NOMO-1 (cell line): Measurements from ENCODE around the gene CORO2B.

ENCODE experiments used
- DNase-seq, 2 experiments: peaks; one replicate each; lab custom pipeline; 2025; ENCODE audit not compliant: unreplicated experiment in 2 of 2; lab: John Stamatoyannopoulos, UW

Gene CORO2B

DNA sequence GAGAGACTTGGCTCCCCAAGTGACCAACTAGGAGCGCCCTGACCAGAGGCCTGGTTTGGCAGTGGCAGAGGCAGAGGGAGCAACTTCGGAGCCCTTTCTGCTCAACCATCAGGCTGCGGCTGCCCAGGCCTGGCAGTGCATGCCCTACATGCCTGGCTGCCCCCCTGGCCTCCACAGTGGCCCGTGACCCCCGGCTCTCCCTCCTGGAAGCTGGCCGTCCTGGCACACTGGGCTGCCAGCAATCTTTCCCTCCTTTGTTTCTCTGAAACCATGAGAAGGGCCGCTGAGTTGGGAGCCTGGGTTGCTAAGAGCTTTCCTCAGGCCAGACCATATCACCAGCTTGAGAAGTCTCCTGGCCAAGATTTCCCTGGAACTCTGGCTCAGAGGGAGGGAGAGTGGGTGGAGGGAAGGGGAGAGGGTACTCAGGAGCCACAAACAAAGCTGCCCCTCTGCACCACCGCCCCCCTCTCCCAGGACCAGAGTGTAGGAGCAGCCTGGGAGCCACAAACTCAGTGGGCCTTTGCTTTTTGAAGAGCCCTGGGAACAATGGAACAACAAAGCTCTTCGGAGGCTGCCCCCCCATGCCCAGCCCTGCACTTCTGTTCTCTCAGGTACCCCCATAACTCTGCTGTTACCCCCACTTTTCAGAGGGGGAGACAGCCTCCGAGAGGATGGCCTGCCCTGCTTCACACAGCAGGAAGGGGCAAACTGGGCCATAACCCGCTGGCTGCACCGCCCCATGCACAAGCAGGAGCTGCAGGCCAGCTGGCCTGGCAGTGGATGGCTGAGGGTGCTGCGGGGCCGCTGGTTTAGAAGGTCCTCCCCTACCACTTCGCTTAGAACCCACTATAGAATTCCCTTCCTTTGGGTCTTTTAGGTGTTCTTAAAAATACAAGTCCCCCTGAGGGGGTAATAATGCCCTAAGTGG is 11.3 kb downstream of the CORO2B start:
- DNase-seq = no peak

DNA sequence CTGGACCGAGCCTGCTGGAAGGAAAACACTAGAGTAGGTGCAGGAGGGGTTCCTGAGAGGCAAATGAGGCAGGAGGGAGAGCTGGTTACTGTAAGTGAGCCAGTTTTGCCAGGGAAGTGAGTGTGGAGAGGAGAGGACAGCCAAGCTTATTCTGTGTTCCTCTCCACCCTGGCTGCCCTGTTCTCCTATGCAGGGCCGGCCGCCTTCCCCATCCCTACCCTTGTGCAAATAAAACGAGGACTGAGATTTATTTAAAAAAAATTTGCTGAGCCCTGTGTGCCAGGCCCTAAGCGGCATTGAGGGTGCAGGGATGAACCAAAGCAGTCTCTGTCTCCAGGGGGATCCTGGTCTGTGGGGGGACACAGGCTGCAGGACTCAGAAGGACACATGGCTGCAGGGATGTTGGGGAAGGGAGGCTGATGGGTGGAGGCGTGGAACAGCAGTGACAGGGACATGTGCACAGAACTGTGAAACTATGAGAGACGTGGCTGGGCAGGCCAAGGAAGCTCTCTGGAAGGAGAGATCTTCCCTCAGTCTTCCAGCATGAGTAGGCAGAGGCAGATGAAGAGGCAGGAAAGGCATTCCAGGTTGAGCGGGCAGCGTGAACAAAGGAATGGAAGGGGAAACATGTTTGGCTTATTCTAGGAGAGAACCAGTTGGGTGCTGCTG is 12.1 kb downstream of the CORO2B start:
- no peak for DNase-seq

DNA sequence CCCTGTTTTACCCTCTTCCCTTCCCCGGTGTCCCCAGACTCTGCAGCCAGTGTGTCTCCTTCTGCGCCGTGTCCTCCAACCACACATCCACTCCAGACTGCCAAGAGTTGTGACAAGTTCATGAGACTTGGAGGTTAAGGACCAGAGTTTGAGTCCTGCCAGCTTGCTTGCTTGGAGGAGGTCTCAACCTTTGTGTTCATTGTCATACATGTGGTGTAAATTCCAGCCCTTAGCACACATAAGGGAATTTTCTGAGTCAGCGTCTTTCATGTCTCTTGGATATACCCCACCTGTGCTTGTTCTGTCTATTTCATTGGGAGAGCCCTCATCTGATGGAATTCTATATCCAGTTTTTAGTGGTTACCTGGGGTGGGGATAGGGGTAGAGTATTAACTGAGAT is 13.3 kb downstream of the CORO2B start:
- DNase-seq = no peak

DNA sequence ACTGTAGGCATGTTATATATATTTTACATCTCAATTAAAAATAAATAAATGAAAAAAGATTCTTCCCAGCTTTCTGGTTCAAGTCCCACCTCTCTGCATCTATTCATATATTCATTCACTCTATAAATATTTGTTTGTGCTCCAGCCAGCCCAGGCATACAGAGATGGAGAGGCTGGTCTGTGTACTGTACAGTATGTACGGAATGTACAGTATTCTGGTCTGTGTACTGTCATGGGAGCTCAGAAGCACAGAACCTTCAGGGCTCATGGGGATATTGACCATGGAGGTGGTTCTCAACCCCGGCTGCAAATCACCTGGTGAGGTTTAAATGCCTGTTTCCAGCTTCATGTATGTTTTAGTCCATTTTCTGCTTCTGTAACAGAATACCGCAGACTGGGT is 13.8 kb downstream of the CORO2B start:
- no peak for DNase-seq

DNA sequence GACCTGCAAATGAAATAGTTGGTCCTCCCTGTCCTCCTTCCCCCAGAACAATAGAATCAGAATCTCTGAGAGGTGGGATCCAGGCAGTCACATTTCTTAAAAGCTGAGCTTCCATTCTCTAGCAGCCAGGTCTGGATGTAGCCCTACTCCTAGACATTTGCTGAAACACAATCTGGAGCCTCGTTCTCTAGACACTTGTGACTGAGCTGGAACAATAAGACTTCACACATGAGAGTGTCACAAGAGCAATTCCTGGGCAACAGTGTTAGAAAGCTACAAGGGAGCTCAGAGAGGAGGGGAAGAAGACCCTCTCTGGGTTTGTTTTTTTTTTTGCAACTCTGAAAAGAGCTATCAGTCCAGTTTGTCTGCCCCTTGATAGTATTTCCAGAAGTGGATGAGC is 14.5 kb downstream of the CORO2B start:
- no peak for DNase-seq

DNA sequence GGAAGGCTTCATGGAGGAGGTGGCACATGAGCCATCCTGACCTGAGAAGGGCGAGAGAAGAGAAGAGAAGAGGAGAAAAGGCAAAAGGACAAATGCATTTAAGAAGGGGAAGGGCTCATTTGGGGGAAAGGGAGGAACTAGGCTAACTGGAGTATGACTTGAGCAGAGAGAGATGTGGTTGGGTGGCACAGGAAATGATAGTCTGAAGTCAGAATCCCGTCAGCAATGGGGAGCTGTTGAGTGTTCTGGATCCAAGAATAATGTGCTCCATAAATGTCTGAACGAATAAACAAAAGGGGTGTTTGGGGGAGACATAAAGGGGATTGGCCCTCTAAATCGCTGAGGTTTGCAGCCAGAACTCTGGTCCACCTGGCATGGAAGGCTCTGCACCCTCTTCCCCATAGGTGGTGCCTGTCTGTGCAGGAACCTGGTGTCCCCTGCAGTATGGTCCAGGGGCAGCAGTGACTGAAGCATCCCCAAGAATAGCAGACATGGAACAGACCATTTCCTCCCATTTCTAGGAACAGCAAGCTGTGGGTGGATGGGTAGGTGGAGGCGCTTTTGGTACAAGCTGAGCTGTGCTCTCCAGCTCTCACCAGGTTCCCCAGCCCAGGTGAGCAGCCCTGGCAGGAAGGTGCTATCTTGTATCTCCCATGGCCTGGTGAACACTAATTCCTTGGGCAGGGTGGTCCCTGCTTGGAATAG is 15.2 kb downstream of the CORO2B start:
- no peak for DNase-seq

DNA sequence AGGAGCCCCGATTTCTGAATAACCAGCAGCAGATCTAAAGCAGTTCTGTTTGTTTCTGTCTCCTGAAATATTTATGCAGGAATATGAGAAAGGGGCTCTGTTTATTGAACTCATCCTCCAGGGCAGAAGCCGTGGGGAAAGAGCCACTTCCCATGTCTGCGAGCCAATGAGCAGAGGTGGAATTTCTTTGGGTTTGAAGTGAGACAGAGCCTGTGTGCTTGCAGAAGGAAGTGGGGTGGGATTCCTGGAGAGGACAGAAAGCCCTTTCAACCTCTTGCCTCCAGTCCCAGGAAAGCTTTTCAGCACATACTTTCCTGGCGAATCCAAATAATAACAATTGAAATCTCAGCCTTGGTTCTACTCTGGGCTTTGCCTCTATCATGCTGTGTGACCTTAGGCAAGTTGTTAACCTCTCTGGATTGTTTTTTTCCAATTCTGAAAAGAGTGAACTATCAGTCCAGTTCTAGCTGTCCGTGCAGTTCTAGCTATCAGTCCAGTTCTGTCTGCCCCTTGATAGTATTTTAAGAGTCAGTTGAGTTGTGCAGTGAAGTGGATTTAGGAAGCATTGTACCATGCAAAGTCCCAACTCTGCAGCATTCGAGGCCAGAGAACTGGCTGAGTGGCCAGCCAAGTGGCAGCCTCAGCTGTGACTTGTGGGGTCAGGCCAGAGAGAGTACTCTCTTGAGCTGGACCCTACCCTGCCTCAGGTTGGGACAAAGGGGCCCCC is 15.9 kb downstream of the CORO2B start:
- DNase-seq = no peak

DNA sequence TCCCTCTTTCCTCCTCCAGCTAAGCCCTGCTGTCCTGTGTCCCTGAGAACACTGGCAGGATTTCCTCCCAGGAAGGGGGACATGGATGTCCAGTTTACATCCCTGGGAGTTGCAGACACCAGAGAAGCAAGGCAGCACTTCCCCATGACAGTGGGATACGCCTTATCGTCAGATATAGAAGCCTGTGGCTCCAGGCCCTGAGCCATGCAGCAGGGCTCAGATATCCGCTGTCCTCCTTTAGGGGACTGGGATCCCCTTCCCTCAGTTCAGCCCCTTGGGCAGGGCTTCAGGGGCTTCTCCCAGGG is 16.4 kb downstream of the CORO2B start:
- no peak for DNase-seq

DNA sequence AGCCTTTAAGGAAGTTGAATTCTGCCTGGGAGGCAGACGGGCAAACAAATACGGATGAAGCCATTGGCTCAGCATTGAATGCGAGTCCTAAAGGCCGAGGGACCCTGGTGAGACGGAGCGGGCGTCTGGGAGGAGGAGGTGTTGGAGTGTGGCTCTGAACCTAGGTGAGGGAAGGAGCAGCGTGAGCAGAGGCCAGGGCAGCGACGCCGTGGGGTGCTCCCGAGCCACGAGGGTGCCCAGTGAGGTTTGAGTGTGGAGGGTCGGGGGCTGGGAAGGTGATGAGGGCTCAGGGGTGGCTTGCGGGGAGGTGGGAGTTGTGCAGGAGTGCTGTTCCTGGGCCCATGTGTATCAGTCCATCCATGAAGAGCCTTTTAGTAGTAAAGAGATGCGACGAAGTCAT is 17.0 kb downstream of the CORO2B start:
- DNase-seq = no peak

DNA sequence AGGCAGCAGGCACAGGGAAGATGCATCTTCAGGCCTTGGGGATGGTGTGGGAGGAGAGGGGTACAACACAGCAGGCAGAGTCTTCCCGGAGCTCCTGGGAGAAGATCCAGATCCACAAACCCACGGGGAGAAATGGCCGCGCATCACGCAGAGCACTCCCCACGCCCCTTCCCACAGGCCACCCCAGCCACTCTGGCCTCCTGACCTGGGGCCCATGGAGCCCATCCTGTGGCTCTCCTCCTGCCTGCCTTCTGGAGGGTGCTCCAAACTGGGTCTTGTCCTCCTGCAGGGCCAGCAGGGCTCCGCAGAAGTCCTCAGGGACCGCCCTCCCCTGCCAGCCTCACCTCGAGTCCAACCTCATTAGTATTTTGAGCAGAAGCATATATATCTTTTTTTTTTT is 17.9 kb downstream of the CORO2B start:
- no peak for DNase-seq

DNA sequence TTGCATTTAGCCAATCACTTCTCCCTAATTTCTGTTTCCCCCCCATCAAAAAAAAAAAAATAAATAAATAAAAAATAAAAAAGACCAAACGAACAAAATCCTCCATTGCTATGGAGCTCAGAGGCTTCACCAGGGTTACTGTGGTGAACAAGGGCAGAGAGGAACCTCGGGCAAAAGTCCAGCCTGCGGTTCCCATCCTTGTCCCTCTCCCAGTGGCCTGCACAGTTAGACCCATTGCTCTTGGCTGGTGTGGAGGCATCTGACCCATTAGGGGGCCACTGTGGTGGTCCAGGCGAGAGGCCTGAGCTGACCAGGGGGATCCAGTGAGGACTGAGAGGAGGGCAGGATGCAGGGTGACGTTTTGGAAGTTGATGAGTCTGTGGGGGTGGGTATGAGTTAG is 18.8 kb downstream of the CORO2B start:
- no peak for DNase-seq

DNA sequence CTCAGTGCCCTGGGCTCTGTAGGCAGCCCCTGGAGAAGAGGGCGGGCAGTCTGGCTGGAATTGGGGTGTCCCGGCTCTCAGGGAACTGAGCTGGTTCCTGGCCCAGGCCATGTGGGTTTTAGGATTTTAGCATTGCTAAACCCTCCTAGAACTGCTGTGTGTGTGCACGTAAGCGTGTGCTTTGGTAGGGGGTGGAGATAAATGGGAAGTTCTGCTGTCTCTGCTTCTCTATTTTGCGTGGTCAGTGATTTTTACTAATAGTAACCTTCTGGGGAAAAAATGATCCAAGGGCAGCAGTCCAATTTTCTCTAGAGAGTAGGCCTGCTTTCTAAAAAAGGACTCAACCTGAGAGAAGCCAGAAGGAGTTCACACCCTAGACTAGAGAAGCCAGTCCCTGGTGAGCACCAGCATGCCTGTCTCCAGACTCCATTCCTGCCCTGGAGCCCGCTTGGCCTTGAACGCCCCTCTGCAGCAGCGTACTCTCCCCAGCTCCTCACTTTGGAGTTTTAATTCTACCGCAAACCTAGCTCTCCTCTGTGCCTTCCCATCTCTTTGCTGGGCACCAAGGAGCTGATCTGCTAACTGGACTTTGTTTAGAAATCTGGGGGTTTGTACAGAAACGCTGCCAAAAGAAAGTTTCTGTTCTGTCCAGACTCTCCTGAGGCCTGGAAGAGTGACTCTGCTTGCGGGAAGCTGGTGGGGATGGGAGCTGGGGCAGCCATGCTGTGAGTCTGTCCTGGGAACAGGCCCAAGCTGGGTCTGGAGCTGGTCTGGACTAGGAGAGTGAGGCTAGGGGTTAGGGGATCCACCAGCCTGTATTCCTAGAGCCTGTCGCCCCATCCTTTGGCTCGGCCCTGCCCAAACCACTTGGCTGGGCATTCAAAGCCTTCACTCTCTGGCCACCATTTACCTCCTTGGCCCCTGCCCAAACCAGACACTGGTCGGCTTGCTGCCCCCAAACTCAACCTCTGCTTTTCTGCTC is 19.7 kb downstream of the CORO2B start:
- no peak for DNase-seq

DNA sequence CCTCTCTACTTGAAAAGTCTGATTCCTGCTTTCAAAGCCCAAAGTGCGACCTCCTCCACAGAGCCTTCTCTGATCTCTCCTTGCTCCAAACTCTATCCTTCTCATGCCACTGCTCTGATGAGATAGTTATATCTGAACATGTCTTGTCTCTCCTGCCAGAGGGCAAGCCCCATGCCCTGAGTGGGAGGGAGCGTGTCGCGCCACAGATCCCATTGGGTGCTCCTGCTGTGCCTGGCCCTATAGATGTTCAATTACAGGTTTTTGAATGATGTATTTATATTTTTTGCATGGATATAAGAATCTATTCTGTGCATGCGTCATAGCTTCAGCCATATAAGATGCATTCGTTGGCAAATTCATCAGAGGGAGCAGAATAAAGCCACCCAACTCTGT is 20.4 kb downstream of the CORO2B start:
- no peak for DNase-seq

DNA sequence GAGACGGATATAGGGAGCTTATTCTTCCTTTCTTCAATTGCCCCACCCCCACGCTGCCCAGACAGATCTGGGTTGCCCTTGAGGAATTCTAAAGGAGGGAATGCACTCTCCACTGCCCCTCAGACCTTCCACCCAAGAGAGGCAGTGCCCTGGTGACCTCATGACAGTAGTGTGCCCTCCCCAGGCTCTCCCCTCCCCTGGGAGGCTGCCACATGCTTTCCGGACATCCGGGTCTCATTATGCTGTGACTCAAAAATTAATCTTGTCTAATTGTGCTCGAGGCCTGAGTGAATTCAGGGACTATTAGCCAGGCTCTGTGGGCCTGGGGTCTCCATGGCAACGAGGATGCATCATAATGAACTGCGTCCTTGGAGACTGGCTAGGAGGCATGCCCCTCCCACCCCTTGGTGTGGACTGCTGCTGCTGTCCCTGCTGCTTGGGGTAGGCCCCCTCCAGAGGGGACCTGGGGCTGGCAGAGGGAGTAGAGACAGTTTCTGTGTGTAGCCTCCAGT is 20.8 kb downstream of the CORO2B start:
- no peak for DNase-seq

DNA sequence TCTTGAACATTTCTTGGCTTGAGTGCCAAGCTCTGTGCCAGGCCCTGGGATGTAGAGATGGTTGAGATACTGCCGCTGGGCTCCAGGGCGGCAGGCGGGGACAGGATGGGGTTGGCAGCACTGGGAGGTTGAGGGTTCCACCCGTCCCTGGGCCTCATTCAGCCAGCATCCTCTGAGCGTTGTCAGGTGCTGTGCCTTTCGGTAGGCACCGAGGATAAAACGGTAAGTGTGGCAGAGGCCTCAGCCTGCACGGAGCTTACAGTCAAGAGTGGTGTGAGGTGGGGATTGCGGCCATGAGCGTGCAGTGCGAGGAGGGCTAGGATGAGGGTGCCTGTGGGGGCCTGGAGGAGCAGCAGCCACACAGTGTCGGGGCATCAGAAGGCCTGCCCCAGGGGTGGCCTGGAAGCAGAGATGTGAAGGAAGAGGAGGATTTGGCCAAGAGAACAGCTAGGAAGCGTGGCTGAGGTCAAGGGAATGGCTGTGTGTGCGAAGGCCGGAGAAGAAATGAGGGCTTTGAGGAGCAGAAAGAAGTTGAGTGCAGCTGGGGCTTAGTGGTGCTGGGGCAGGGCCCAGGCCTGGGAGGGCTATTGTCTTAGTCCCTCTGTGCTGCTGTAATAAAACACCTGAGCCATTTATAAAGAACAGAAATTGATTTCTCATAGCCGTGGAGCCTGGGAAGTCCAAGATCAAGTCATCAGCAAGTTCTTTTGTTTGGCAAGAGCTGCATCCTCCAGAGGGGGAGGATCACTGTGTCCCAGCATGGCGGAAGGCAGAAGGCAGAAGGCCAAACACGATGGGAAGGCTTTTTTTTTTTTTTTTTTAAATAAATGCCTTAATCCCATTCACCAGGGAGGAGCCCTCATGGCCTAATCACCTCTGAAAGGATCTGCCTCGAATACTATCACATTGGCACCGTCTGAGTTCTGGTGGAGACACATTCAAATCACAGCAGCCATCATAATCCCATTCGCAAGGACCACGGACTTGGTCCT is 22.7 kb downstream of the CORO2B start:
- DNase-seq = no peak

DNA sequence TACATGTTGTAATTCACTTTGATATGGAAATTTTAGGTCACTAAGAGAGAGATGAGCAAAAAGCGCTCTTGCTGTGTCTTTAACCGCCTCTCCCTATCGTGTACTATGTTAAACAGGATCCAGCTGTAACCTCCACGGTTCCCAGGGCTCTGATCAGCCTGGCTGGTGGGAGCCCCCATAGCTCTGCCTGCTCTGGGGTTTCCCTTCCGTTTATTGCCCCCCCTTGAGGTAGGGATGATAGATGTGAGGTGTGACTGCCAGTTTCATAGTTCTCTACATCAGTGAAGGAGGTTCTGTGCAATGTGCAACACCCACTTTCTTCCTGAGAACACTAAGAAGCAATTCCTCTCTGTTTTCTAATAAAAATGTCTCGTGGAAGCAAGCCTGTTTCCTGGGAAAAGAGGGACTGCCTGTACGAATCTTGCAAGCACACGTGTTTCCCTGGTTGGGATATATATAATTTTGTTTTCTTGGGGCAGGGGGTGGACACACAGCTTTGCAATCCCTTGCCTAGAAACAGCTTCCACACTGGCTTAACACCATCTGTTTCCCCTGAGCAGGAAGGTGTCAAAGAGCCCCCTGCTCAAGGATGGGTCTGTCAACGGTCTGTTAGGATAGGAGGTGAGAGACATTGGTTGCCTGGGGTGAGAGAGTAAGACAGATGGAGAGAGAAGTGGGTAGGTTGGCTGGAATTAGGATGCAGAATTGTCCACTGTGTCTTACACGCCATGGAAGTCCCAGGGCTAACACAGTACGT is 23.8 kb downstream of the CORO2B start:
- no peak for DNase-seq

DNA sequence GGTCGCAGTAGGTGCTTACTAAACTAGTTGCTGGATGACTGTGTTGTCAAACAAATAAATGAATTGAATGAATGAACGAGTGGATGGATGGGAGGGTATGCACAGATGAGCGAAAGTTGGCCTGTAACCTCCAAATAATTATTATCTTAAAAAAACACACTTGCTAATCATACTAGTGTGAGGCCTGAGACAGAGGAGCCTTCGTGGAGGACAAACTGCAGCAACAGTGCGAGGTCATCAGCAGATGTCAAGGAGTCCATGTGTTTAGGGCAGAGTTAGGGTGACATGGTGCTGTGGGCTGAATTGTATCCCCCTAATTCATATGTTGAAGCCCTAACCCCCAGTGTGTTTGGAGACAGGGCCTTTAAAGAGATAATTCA is 24.4 kb downstream of the CORO2B start:
- no peak for DNase-seq

DNA sequence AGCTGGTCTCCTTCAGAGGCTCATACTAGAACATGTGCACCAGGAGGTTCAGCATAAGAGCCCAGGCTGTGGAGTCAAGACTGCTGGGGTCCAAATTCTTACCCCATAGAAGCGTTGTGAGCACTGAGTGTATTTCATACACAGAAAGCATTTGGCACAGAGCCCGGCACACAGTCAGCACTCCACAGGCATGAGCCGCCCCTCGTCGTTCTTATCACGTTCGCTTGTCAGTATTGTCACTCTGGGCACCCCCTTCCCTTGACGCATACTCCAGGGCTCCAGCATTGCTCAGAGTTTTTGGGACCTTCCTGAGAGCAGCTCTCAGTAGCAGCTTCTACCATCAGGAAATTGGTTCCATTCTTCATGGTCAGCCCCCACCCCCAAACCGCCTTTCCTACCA is 25.2 kb downstream of the CORO2B start:
- DNase-seq = no peak
